ENCODE results near the gene TEKTIP1. TPM values are rescaled to one million over a fixed set of nuclear protein-coding genes. Genes with fewer than 3 reads are reported as not detected.
A peak's percentile ranks its signal among the peaks of the same experiment; 100 is the strongest.
"Not testable (repeated sequence)": the region's sequence is repeated elsewhere in the genome, so short reads cannot be mapped to it uniquely, and the experiment has no call there.

TEKTIP1 gene
- total RNA-seq, 1 donor from 2014 or later, result not detected

DNA sequence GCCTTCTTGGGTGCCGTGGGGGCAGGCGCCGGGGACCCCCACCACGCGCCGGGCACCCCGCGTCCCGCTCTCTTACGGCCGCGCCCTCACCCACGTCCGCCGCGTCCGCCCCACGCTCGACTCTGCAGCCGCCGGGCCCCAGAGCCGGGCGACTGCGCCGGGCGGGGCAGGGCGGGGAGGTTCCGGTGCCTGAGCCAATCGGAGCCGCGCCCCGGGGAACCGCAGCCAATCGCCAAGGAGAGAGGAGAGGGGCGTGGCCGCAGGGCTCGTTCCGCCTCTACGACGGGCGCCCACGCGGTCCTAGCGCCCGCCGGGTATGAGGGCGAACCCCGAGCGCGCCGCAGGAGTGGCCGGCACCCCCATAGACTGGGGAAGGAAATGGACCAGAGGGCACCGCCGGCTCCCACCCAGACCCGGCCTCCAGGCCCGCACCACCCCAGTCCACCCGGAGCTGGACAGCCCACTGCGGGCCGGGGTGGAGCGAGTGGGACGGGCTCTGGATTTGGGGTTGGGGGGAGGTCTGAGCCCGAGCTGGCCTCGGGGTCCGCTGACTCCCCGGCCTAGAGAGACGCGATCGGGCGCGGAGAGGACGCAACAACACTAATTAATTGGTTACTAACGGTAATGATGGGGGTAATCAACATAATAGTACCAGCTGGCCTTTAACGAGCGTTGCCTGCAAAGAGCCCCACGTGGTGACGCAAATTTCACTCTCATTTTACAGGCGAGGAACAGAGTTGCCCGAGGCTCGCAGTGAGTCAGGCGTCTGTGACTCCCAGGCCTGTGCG is 18.7 kb downstream of the TEKTIP1 start, which contains the start of gene MFSD12:
MFSD12 (minus strand) TSS at position 126 of the 788 bp plus-strand sequence. CDS start 183 bp downstream, outside the sequence.
- DNase-seq (ENCODE audit: low spot score), result peak; percentile 96

DNA sequence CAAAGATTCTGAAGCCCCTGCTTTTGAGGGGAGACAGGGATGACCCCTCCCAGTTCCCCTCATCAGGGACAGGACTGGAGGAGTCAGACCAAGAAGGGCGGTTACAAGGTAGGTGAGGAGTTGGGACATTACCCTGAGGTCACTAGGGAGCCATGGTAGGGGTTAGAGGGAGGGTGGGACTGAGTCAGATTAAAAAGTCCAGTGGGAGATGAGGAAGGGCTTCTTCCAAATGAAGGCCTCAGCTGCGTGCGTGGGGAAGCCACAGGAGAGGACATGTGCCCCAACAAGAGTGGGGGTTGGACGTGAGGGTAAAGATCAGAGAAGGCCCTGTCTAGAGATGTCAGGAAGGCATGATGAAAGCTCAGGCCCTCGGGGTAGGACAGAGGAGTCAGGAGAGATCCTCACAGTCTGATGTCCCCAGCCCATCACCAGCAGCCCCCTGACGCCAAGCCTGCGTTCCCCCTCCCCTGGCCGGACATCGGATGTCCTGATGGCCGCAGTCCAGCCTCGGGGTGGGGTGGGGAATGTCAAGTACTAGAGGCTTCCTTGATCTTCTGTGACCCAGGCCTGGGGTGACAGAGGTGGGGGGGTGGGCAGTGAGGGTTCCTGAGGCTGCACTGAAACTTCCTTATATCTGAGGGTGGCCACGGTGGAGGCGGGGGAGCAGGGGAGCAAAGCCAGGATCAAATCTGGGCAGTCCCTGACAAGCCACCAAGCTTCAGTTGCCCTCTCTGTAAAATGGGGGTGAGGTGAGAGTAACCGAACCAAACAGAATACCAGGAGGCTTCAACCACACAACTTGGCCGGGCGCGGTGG is 24.9 kb downstream of the TEKTIP1 start:
- DNase-seq (ENCODE audit: low spot score), result no peak

DNA sequence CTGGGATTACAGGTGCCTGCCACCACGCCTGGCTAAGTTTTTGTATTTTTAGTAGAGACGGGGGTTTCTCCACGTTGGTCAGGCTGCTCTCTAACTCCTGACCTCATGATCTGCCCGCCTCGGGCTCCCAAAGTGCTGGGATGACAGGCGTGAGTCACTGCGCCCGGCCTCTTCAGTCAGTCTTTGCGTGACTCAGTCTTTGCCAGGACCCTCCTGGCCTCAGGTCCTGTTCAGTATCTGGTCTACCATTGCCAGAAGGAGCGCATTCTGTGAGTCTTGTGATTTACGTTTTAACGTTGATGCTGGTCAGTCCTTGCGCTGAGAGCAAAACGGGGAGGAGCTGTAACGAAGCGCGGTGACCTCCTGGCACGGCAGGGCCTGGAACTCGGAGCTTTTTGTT is 26.2 kb downstream of the TEKTIP1 start:
- no peak for DNase-seq (ENCODE audit: low spot score)

DNA sequence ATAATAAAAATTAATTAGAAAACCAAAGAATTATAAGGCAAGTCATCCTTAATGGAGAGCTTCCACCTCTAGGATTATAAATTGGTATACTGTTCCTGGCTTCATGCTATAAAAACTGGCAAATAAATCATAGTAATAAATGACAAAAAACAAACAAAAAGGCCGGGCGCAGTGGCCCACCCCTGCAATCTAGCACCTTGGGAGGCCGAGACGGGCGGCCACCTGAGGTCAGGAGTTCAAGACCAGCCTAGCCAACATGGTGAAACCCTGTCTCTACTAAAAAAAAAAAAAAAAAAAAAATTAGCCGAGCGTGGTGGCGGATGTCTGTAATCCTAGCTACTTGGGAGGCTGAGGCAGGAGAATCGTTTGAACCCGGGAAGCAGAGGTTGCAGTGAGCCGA is 31.1 kb downstream of the TEKTIP1 start:
- DNase-seq (ENCODE audit: low spot score), result not testable (repeated sequence)

DNA sequence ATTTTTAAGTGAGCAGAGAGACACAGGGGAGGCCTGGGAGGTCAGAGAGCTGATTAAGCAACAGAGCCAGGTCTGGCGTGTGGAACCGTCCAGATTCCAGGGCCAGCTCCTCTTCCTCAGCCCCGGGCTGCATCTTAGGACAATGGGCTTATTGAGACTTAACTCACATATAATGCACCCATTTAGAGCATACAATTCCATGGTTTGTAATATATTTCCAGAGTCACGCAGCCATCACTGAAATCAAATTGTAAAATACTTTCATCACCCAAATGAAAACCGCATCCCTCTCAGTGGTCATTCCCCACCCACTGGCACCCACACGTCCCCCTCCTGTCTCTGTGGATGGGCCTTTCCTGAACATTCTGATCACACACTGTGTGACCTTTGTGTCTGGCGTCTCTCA is 31.6 kb downstream of the TEKTIP1 start:
- DNase-seq (ENCODE audit: low spot score), result no peak

DNA sequence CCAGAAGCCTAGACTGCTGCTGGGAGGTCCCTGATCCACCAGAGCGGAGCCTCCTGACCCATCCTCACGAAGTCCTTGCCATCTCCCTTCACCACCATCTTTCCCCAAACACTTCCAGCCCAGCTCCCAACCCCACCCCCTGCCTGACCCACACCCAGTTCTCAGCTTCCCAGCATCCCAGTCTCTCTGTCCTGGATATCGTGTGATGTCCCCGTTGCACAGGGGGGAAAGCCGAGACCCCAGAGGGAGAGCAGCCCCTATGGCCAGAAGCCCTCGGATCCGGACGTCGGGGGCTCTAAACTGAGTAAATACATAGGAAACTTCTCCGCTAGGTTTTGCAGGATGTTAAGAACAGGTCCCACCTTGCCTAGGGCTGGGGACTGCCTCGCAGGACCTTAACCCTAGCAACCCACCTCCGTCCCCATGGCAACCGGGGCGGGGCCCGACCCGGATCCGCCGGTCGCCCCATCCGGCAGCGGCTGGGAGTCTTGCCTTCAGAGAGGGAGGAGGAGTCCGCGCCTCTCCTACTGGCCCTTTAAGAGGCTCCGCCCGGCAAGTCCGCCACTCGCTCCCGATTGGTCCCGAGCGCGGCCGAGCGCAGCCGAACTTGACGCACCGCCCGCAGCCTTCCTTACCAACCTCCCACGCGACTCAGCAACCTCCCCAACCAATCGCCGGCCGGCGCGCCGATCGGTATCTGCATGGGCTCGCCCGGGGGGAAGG is 33.3 kb downstream of the TEKTIP1 start:
- DNase-seq (ENCODE audit: low spot score), result peak; percentile 100

DNA sequence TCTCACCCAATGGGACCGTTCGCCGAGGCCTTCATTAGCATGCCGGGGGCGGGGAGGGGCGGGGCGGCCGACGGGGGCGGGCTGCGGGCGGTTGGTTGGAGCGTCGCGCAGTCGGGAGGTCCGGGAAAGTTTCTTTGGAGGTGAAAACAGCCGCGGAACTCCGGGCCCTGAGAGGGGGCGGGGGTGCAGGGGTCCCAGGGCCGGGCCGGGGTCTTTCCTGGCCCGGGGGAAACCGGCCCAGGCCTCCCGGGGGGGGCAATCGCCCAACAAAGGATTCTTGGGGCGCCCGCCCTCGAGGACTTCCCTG is 33.8 kb downstream of the TEKTIP1 start, which contains the start of gene HMG20B:
HMG20B (plus strand) TSS at position 90 of the 307 bp plus-strand sequence. CDS start 366 bp downstream, outside the sequence.
- no peak for DNase-seq (ENCODE audit: low spot score)

DNA sequence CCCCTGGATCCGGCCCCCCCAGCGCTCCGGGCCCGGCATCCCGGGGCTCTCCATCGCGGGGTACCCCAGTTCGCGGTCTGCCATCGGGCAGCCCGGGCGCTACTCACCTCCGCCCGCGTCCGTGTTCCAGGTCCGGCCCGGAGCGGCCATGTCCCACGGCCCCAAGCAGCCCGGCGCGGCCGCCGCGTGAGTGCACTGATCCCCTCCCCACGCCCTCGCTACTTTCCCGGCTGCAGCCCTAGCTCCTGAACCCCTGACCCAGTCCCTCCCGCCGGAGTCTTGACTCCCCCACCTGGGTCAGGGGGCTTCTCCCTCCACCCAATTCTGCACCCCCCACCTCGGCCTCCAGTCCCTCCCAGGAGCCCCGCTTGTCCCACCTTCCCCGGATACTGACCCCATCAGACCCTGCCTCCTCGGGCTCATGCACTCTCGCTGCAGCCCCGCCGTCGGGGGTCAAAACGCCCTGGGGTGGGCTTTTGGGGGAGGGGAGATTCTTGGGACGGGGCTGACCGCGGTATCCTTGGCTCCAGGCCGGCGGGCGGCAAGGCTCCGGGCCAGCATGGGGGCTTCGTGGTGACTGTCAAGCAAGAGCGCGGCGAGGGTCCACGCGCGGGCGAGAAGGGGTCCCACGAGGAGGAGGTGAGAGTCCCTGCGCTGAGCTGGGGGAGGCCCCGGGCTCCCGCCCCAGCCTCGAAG is 34.3 kb downstream of the TEKTIP1 start:
- peak; percentile 31 for DNase-seq (ENCODE audit: low spot score)

DNA sequence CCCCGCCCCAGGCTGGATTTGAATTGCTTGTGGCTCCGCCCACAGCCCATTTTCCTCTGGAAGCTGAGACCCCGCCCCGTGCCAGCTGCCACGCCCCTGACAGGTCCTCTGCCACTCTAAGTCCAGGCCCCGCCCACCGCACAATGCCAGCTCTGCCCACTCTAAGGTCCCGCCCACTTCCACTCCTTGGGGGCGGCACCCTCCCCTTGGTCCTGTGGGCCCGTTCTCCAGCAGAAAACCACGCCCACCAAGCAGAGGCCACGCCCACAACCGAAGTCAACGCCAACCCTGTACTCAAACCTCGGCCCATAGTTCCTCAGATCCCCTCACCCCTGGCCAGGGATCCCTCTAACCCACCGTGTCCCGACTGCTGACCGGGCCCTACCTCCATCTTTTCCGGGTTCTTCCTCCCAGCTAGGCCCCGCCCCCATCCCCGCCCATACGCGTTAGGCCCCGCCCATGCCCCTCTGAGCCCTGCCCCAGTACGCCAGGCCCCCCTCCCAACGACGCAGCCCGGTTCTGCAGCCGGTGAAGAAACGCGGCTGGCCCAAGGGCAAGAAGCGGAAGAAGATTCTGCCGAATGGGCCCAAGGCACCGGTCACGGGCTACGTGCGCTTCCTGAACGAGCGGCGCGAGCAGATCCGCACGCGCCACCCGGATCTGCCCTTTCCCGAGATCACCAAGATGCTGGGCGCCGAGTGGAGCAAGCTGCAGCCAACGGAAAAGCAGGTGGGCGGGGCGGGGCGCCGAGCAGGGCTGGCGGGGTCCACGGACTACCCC is 35.1 kb downstream of the TEKTIP1 start:
- peak; percentile 82 for DNase-seq (ENCODE audit: low spot score)

DNA sequence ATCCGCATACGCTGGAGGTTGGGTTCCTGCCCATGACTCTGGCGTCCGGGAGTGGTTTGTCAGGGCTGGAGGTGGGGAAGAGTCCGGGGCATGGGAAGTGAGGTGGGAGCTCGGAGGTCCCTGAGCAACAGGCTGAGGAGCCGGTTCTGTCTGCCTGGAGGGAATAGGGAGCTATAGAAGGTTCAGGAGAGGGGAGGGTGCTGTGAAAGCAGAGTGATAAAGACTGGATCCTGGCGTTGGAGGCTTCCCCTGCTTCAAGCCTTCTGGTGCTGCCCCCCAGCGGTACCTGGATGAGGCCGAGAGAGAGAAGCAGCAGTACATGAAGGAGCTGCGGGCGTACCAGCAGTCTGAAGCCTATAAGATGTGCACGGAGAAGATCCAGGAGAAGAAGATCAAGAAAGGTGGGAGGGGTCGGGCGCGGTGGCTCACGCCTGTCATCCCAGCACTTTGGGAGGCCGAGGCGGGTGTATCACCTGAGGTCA is 36.3 kb downstream of the TEKTIP1 start:
- DNase-seq (ENCODE audit: low spot score), result no peak

DNA sequence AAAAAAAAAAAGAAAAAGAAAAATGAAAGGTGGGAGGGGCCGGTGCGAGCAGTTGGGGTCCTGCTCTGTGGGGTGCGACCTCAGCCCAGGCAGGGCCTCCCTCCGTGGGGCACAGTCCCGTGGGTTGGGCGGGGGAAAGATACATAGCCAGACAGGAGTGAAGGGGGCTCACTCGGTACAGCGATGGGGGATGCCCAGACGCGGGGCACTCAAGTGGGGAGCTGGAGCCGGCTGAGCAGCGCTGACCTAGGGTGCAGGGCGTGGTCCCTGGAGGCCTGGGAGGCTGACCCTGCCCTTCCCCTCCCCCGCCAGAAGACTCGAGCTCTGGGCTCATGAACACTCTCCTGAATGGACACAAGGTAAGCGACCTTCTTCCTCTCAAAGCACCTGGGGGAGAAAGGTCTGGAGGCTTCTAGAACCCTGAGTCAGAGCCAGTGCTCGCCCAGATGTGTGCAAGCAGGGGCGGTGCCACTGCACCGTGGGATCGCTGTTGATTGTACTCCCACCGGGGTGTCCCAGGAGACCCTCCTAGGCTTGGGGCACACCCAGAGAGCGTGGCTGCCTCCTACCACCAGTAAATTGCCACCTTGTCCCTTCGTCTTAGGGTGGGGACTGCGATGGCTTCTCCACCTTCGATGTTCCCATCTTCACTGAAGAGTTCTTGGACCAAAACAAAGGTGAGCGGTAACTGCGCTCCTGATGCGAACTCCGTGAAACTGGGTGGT is 37.1 kb downstream of the TEKTIP1 start:
- no peak for DNase-seq (ENCODE audit: low spot score)

DNA sequence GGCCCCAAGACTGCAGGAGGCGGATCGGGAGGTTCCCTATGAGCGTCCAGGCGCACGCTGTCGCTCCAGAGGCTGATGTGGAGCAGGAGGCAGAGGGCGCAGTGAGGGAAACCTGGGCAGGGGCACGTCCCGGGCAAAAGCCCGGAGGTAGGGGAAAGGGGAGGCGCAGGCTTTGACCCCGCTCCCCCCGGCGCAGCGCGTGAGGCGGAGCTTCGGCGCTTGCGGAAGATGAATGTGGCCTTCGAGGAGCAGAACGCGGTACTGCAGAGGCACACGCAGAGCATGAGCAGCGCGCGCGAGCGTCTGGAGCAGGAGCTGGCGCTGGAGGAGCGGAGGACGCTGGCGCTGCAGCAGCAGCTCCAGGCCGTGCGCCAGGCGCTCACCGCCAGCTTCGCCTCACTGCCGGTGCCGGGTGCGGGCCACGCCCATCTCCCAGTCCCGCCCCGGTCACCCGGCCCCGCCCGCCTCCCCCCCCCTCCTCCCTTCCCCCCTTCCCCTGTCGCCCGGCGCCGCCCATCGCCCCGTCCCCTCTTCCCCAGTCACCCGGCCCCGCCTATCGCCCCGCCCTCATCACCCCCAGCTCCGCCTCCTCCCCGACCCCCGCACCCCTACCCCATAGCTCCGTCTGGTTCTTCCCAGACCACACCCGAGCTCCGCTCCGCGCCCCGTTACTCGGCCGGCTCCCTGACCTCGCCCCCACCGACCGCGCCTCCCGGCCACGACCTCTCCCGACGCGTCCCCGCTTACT is 37.9 kb downstream of the TEKTIP1 start:
- DNase-seq (ENCODE audit: low spot score), result peak; percentile 78

DNA sequence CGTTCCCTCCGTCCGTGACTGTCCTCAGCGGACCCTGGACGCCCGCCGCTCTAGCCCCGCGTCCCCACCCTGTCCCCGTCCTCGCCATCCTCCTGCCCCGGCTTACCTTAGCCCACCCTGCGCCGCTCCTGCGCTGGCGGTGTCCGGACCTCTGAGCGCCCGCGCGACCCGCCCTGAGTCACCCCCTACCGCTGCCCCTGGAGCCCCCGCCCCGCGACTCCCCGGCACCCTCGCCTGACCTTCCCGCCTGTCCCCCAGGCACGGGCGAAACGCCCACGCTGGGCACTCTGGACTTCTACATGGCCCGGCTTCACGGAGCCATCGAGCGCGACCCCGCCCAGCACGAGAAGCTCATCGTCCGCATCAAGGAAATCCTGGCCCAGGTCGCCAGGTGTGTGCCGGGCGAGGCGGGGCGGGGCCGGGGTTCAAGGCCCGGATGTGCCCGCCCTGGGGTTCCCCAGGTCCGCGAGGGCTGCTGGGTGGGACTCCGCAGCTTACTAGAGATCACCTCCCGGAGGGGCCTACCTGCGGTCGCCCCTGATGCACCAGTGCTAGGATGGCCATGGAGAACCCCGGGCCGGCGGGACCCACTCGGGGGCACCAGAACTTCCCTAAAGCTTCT is 38.9 kb downstream of the TEKTIP1 start:
- no peak for DNase-seq (ENCODE audit: low spot score)

DNA sequence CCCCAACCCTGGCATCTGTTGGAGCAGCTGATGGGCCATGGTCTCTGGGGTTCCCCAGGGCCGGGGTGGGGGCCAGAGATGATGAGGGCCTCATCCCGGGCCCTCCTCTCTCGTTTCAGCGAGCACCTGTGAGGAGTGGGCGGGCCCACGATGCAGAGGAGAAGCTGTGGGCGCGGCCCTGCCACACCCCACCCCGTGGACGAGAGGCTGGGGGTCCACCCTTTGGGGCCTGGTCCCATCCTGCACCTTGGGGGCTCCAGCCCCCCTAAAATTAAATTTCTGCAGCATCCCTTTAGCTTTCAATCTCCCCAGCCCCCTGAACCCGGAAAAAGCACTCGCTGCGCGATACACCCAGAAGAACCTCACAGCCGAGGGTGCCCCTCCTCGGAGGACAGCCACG is 39.4 kb downstream of the TEKTIP1 start:
- no peak for DNase-seq (ENCODE audit: low spot score)

DNA sequence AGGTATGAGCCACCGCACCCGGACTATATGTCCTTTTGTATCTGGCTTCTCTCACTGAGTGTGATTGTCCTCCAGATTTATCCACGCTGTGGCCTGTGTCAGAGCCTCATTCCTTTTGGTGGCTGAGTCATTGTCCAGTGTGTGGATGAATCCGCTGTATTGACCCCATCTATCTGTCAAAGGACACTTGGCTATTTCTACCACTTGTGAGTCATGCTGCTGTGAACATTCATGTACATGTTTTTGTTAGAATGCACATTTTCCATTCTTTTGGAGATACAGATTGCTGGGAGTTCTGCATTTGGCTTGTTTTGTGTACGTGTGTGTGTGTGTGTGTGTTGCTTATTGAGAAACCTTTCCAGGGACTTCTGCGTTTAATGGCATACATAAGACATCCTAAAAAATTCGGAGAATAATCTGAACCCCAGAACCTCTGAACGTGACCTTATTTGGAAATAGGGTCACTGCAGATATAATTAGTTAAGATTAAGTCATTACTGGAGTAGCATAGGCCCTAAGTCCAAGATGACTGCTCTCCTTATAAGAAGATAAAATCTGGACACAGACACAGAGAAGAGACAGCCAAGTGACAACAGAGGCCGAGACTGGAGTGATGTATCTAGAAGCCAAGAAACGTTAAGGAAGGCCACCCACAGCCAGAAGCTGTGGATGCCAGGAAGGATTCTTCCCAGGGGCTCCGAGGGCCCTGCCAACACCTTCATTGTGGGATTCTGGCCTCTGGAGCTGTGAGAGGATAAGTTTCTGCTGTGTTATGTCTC is 41.4 kb downstream of the TEKTIP1 start:
- DNase-seq (ENCODE audit: low spot score), result peak; percentile 45

DNA sequence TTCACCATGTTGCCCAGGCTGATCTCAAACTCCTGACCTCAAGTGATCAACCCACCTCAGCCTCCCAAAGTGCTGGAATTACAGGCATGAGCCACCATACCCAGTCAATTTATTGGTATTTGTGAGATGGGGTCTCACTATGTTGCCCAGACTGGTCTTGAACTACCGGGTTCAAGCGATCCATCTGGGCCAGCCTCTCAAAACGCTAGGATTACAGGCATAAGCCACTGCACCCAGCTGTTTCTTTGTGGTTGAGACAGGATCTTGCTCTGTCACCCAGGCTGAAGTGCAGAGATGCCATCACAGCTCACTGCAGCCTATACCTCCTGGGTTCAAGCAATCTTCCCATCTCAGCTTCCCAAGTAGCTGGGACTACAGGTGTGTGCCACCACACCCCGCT is 42.8 kb downstream of the TEKTIP1 start:
- DNase-seq (ENCODE audit: low spot score), result not testable (repeated sequence)

DNA sequence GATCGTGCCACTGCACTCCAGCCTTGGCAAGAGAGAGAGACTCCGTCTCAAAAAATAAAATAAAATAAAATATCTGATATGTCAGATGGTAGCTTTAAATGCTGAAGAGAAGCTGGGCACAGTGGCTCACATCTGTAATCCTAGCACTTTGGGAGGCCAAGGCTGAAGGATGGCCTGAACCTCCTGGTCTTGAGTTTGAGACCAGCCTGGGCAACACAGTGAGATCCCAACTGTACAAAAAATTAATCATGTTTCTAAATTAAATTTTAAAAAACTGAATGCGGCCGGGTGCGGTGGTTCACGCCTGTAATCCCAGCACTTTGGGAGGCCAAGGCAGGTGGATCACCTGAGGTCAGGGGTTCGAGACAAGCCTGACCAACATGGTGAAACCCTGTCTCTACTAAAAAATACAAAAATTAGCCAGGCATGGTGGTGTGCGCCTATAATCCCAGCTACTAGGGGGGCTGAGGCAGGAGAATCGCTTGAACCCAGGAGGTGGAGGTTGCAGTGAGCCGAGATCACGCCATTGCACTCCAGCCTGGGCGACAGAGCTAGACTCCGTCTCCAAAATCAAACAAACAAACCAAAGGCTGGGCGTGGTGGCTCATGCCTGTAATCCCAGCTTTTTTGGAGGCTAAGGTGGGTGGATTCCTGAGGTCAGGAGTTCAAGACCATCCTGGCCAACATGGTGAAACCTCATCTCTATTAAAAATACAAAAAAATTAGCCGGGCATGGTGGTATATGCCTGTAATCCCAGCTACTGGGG is 45.2 kb downstream of the TEKTIP1 start:
- not testable (repeated sequence) for DNase-seq (ENCODE audit: low spot score)

All from umbilical cord (tissue), 2 donors.